Measurements from ENCODE around the gene CLPTM1. TPM values are rescaled to one million over a fixed set of nuclear protein-coding genes. Genes with fewer than 3 reads are reported as not detected.
A peak's percentile ranks its signal among the peaks of the same experiment; 100 is the strongest.

The CLPTM1 gene, protein sequence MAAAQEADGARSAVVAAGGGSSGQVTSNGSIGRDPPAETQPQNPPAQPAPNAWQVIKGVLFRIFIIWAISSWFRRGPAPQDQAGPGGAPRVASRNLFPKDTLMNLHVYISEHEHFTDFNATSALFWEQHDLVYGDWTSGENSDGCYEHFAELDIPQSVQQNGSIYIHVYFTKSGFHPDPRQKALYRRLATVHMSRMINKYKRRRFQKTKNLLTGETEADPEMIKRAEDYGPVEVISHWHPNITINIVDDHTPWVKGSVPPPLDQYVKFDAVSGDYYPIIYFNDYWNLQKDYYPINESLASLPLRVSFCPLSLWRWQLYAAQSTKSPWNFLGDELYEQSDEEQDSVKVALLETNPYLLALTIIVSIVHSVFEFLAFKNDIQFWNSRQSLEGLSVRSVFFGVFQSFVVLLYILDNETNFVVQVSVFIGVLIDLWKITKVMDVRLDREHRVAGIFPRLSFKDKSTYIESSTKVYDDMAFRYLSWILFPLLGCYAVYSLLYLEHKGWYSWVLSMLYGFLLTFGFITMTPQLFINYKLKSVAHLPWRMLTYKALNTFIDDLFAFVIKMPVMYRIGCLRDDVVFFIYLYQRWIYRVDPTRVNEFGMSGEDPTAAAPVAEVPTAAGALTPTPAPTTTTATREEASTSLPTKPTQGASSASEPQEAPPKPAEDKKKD
- 82.0 and 83.9 TPM in 2 replicates for total RNA-seq (2021)
- long read RNA-seq, transcript CLPTM1-201 (14 exons, 2,604 nt): major isoform, 129 of 182 reads
- long read RNA-seq, partial matches to known transcripts: 43 of 182 reads
- long read RNA-seq, other reads (novel, unspliced or antisense): 7 of 182 reads

DNA sequence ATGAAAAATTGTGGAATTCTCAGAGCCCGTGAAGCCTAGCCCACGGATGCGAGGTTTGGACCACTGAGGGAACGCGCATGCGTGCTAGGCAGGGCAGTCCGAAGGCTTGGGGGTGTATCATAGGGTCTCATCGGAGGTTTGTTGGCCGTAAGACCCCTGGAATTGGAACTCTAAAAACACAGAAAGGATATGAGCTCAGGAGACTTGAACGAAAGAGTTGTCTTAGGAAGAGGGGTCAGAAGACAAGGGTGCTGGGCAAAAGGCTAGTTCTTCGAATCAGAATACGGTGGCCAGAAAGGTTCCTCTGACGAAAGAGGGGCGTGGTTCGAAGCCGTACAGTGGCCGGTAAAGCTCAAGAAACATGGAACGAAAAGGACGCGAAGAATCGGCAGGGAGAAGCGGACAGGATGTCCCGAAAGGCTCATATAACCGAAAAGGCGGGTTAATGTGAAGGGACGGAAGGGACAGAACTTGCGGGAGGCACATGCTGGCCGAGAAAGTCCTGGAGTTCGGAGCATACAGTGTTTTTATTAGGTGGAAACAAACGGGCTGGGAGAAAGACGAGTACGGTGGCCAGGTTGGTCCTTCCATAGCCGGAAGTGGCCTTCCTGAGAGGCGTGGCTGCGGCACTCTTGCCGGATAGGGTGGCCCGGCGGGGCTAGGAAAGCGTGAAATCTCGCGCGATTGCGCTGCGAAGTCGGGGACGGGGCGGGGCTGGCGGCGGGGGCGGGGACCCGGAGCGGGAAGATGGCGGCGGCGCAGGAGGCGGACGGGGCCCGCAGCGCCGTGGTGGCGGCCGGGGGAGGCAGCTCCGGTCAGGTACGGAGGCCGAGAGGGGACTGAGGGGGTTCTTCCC, at the start of gene CLPTM1:
TSS of gene CLPTM1 (plus strand) at position 732 of the 856 bp plus-strand sequence. CDS start at position 748, 16 bp downstream.
- Histone ChIP-seq H3K9ac (ENCODE audit: extremely low read depth, insufficient read length, low read length) (peak within 1 kb of the TSS; percentile 99), H3K9me3 (ENCODE audit: control insufficient read depth, low read depth, low read length) (no peaks in the 10 kb centered on the region), H2BK120ac (ENCODE audit: low read depth, low read length, poor library complexity, severe bottlenecking) (no peak within 1 kb of the TSS), H3K79me1 (ENCODE audit: insufficient read depth, low read depth, low read length, poor library complexity, severe bottlenecking) (peaks cover 9% of the 10 kb centered on the region), H3K23ac (ENCODE audit: insufficient read length, low read depth, low read length) (no peak within 1 kb of the TSS), H2BK15ac (ENCODE audit: low read depth, low read length) (no peak within 1 kb of the TSS), H3K79me2 (ENCODE audit: insufficient read depth, low read length) (peaks cover 32% of the 10 kb centered on the region; the same call in 1 of the 2 replicates), H3K27ac (ENCODE audit: insufficient read length, low read depth, low read length) (peak within 1 kb of the TSS; percentile 29), H2BK5ac (ENCODE audit: insufficient read length, low read length) (peak within 1 kb of the TSS; percentile 55), H3K18ac (ENCODE audit: insufficient read length, low read depth, low read length) (peak within 1 kb of the TSS; percentile 93), H2AK5ac (ENCODE audit: insufficient read length, low read length) (no peak within 1 kb of the TSS), H4K91ac (ENCODE audit: insufficient read length, low read depth, low read length) (no peak within 1 kb of the TSS), H2AFZ (ENCODE audit: low read length) (peak within 1 kb of the TSS; percentile 98), H3K27me3 (ENCODE audit: insufficient read depth, low read length) (no peaks in the 10 kb centered on the region), H4K20me1 (ENCODE audit: control insufficient read depth, insufficient read depth, insufficient read length) (peaks cover 6% of the 10 kb centered on the region), H2BK12ac (ENCODE audit: insufficient read length, low read depth, low read length) (no peak within 1 kb of the TSS), H4K5ac (ENCODE audit: insufficient read length, low read depth, low read length) (no peak within 1 kb of the TSS), H3K4me1 (ENCODE audit: insufficient read depth, low read length) (no peaks in the 10 kb centered on the region), H2BK20ac (ENCODE audit: low read depth, low read length, poor library complexity, severe bottlenecking) (no peak within 1 kb of the TSS), H3K4me2 (ENCODE audit: insufficient read depth, insufficient read length, low read length) (peak within 1 kb of the TSS; percentile 93), H3K14ac (ENCODE audit: insufficient read depth, low read length) (peak within 1 kb of the TSS; percentile 22), H4K8ac (replicated peaks; ENCODE audit: insufficient read length, low read depth, low read length) (no peak within 1 kb of the TSS), H3K56ac (ENCODE audit: insufficient read length, low read depth, low read length) (no peak within 1 kb of the TSS), H3K4ac (ENCODE audit: low read depth, low read length) (no peak within 1 kb of the TSS), H3K23me2 (ENCODE audit: insufficient read length, low read depth, low read length, poor library complexity, severe bottlenecking) (peaks cover 12% of the 10 kb centered on the region), H3T11ph (ENCODE audit: low read length) (no peak within 1 kb of the TSS)
- DNase-seq: peak; percentile 96
- Mint-ChIP-seq H3K36me3 (ENCODE audit: insufficient read depth in 1 of 3, low read depth in 3 of 3) (peaks cover 0 to 9% (median 5%) of the 10 kb centered on the region in 3 experiments; a peak in 6 of 7 replicates), H3K4me1 (peaks cover 17 to 30% of the 10 kb centered on the region in 2 experiments), H3K27me3 (ENCODE audit: low read depth) (peaks cover 2% of the 10 kb centered on the region; the same call in 1 of the 2 replicates), H3K9me3 (no peaks in the 10 kb centered on the region; a peak in 1 of 5 replicates), H3K4me3 (peak within 1 kb of the TSS; percentile 97 to 100), H3K27ac (peak within 1 kb of the TSS; percentile 100)
- TF ChIP-seq, protein P1, sequence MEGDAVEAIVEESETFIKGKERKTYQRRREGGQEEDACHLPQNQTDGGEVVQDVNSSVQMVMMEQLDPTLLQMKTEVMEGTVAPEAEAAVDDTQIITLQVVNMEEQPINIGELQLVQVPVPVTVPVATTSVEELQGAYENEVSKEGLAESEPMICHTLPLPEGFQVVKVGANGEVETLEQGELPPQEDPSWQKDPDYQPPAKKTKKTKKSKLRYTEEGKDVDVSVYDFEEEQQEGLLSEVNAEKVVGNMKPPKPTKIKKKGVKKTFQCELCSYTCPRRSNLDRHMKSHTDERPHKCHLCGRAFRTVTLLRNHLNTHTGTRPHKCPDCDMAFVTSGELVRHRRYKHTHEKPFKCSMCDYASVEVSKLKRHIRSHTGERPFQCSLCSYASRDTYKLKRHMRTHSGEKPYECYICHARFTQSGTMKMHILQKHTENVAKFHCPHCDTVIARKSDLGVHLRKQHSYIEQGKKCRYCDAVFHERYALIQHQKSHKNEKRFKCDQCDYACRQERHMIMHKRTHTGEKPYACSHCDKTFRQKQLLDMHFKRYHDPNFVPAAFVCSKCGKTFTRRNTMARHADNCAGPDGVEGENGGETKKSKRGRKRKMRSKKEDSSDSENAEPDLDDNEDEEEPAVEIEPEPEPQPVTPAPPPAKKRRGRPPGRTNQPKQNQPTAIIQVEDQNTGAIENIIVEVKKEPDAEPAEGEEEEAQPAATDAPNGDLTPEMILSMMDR (conservative IDR thresholded peaks at IDR 0.05): no peak
- no CpG with 5 or more reads among the region's 65 CpGs for WGBS (ENCODE audit: extremely low coverage, insufficient read length, low lambda C conversion rate)
